ENCODE data around the gene GPT2.
"Not testable (repeated sequence)": the region's sequence is repeated elsewhere in the genome, so short reads cannot be mapped to it uniquely, and the experiment has no call there.

The GPT2 gene

GRCh38 chr16:46866286-46866685, 17.9 kb upstream of the GPT2 start:
- DNase-seq, result no peak

- DNase-seq, result not testable (repeated sequence)
These were observed 16.7 kb upstream of the GPT2 start for GRCh38 chr16:46867486-46867885.

GRCh38 chr16:46868891-46869290, 15.3 kb upstream of the GPT2 start:
- DNase-seq, result not testable (repeated sequence)

- no peak for DNase-seq
These were observed 12.6 kb upstream of the GPT2 start for GRCh38 chr16:46871597-46871996.

- no peak for DNase-seq
These were observed 11.0 kb upstream of the GPT2 start for GRCh38 chr16:46873201-46873600.

- no peak for DNase-seq
These were observed 8.9 kb upstream of the GPT2 start for GRCh38 chr16:46875243-46875642.

- no peak for DNase-seq
These were observed 1.7 kb upstream of the GPT2 start for GRCh38 chr16:46882304-46882939.

GRCh38 chr16:46882940-46883307, 1.2 kb upstream of the GPT2 start:
- DNase-seq, result no peak

GRCh38 chr16:46883353-46883689, 841 bp upstream of the GPT2 start:
- DNase-seq, result no peak

- DNase-seq, result no peak
These were observed 541 bp downstream of the GPT2 start for GRCh38 chr16:46884513-46885293.

- no peak for DNase-seq
These were observed 2.0 kb downstream of the GPT2 start for GRCh38 chr16:46885960-46886763.

GRCh38 chr16:46886764-46887523, 2.8 kb downstream of the GPT2 start:
- DNase-seq, result no peak

- no peak for DNase-seq
These were observed 3.3 kb downstream of the GPT2 start for GRCh38 chr16:46887524-46887854.

- no peak for DNase-seq
These were observed 5.2 kb downstream of the GPT2 start for GRCh38 chr16:46889245-46889941.

- no peak for DNase-seq
These were observed 5.8 kb downstream of the GPT2 start for GRCh38 chr16:46889942-46890300.

GRCh38 chr16:46891910-46892309, 7.7 kb downstream of the GPT2 start:
- DNase-seq, result no peak

GRCh38 chr16:46894036-46894672, 10.0 kb downstream of the GPT2 start:
- DNase-seq, result no peak

GRCh38 chr16:46895399-46896313, 11.5 kb downstream of the GPT2 start:
- no peak for DNase-seq

- no peak for DNase-seq
These were observed 12.3 kb downstream of the GPT2 start for GRCh38 chr16:46896314-46896968.

- no peak for DNase-seq
These were observed 13.3 kb downstream of the GPT2 start for GRCh38 chr16:46897471-46897870.

GRCh38 chr16:46898006-46898405, 13.8 kb downstream of the GPT2 start:
- DNase-seq, result no peak

Measured in activated T-cell treated with anti-CD3 and anti-CD28 coated beads for 4 hours (primary cell).